GM13976 (cell line): Measurements from ENCODE around the gene NBEAL2.

Experiments used
- DNase-seq: peaks from one replicate; pipeline ENCODE4 v3.0.0; 2012; ENCODE audit warnings: low spot score
- CTCF ChIP-seq: IDR thresholded peaks from 2 replicates; pipeline ENCODE4 v1.5.1; 2012; ENCODE audit warnings: borderline replicate concordance, mild to moderate bottlenecking; ENCODE audit not compliant: insufficient read depth; ENCODE audit errors: extremely low read depth, missing control alignments, control extremely low read depth
- in situ Hi-C: fragments of 300-500 bp; cut with MboI; formaldehyde crosslinking; loops from one replicate; pipeline ENCODE4 v1.12.0; 2022; ENCODE audit warnings: low sequenced_read_pairs, mixed read lengths, inconsistent platforms; ENCODE audit not compliant: unreplicated experiment

The NBEAL2 gene

GRCh38 chr3:47003056-47003410 is 23.6 kb downstream of the NBEAL2 start:
- in situ Hi-C loops: loop anchor here (25.0 kb wide), 1 partner anchor 359 kb away; no protein-coding TSS in a partner anchor
- no peak for DNase-seq

GRCh38 chr3:47003461-47004368 is 24.2 kb downstream of the NBEAL2 start:
- no peak for DNase-seq
- no peak for TF ChIP-seq CTCF
- in situ Hi-C loops: loop anchor here (25.0 kb wide), 1 partner anchor 359 kb away; no protein-coding TSS in a partner anchor

More at GRCh38 chr3:47003056-47003410, 23.6 kb downstream of the NBEAL2 start:
- TF ChIP-seq CTCF: no peak

GRCh38 chr3:47004369-47005211 is 25.1 kb downstream of the NBEAL2 start:
- in situ Hi-C loops: loop anchor here (25.0 kb wide), 1 partner anchor 358 kb away; no protein-coding TSS in a partner anchor
- DNase-seq: no peak
- TF ChIP-seq CTCF: no peak

GRCh38 chr3:47005212-47006144 is 26.0 kb downstream of the NBEAL2 start:
- TF ChIP-seq CTCF: no peak
- no peak for DNase-seq
- in situ Hi-C loops: loop anchor here (25.0 kb wide), 1 partner anchor 357 kb away; no protein-coding TSS in a partner anchor

- no peak for DNase-seq
- no peak for TF ChIP-seq CTCF
- in situ Hi-C loops: loop anchor here (25.0 kb wide), 1 partner anchor 356 kb away; no protein-coding TSS in a partner anchor
These were observed 26.7 kb downstream of the NBEAL2 start for GRCh38 chr3:47006145-47006651.
